GDM1 (cell line): ENCODE measurements around the gene OPA1.
"Not testable (repeated sequence)": the region's sequence is repeated elsewhere in the genome, so short reads cannot be mapped to it uniquely, and the experiment has no call there.

Source experiments
- DNase-seq: peaks from one replicate; lab custom pipeline; 2025; lab: John Stamatoyannopoulos, UW

OPA1 gene

DNA sequence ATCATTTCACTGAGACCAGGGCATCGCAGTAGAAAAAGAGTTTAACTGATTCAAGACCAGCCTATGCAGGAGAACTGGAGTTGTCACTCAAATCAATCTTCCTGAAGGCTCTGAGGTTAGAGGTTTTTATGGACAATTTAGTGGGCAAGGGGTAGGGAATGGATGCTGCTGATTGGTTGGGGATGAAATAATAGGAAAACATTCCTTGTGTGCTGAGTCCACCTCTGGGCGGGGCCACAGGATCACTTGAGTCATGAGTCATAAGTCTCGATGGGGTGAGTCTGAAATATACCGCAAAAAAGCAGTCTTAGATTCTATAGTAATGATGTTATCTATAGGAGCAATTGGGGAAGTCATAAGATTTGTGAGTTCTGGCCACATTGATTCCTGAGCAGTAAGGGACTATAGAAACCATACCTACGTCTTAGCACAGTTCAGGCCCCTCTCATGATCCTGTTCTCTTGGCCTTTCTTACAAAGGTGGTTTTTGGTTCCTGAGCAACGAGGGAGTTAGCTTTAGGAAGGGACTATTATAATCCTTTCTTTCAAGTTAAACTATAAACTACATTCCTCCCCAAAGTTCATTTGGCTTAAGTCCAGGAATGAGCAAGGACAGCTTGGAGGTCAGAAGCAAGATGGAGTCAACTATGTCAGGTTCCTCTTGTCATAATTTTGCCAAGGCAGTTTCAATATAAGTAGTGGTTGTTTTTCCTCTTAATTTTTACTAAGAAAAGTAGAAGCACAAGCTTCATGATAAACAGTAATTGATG, 2.7 kb upstream of the OPA1 start:
- no peak for DNase-seq

GRCh38 chr3:193593668-193594030, 641 bp downstream of the OPA1 start:
- DNase-seq = no peak

- no peak for DNase-seq
Observed at GRCh38 chr3:193594946-193595689, 2.1 kb downstream of the OPA1 start.

GRCh38 chr3:193595939-193596487, 3.0 kb downstream of the OPA1 start:
- DNase-seq = no peak

GRCh38 chr3:193598202-193598601, 5.2 kb downstream of the OPA1 start:
- no peak for DNase-seq

GRCh38 chr3:193599393-193599792, 6.4 kb downstream of the OPA1 start:
- no peak for DNase-seq

DNA sequence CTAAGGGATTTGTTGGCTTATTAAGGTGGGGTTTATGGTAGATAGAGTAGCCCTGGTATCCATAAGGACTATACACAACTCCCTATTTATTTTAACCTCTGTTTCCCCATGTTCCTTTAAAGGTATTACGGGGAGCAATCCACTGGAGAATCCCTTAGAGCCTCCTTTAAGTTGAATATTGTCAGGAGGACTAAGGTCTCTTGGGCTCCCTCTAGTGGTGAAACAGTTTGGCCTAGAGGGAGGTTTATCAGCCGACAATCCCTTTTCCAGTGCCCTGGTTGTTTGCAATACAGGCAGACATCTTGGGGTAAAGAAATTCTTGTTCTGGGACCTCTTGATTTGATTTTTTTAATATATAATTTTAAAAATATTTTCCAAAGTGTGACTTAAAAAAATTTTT, 12.9 kb downstream of the OPA1 start:
- DNase-seq = peak; percentile 58

DNA sequence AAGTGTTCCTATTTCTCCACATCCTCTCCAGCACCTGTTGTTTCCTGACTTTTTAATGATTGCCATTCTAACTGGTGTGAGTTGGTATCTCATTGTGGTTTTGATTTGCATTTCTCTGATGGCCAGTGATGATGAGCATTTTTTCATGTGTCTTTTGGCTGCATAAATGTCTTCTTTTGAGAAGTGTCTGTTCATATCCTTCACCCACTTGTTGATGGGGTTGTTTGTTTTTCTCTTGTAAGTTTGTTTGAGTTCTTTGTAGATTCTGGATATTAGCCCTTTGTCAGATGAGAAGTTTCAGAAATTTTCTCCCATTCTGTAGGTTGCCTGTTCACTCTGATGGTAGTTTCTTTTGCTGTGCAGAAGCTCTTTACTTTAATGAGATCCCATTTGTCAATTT, 13.9 kb downstream of the OPA1 start:
- DNase-seq = not testable (repeated sequence)

GRCh38 chr3:193610516-193610915, 17.5 kb downstream of the OPA1 start:
- DNase-seq = not testable (repeated sequence)

GRCh38 chr3:193614430-193614829, 21.4 kb downstream of the OPA1 start:
- no peak for DNase-seq

- DNase-seq = no peak
Observed at GRCh38 chr3:193617628-193618027, 24.6 kb downstream of the OPA1 start.

DNA sequence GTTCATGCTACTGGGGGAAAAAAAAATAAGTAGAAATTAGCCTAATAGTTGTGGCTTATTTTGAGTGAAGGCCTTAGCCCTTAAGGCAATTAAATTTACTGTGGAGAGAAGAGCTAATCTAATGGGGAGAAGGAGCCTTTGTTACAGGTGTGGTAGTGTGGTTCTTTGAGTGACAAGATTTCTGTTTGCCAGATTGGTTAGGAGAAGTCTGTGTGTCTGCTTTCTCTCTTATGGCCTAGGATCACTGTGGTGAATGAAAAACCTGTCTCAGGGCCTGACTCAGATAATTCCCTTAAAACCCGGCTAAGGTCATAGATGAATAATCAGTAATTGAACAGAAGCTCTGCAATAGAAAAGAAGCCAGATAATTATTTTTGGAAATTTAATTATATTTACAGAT, 27.0 kb downstream of the OPA1 start:
- no peak for DNase-seq

DNA sequence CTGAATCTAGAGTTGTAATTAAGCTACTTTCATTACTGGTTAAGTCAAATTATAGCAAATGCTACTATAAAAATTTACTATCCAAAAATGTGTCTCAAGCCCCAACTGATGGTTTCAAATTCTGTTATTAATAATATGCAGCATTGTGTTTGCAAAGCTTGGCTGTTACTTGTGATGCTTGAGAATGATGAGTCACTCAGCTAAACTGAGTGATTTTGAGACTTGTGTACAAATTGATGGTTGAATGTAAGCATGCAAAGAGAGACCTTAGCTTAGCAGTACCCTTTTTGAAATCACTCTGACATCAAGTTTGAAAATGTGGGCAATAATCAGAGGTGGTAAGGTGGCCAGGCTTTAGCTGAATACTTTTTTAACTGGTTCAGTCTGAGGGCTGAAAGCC, 27.6 kb downstream of the OPA1 start:
- DNase-seq = no peak

GRCh38 chr3:193621127-193621526, 28.1 kb downstream of the OPA1 start:
- DNase-seq = no peak

GRCh38 chr3:193630005-193630404, 37.0 kb downstream of the OPA1 start:
- DNase-seq = no peak

DNA sequence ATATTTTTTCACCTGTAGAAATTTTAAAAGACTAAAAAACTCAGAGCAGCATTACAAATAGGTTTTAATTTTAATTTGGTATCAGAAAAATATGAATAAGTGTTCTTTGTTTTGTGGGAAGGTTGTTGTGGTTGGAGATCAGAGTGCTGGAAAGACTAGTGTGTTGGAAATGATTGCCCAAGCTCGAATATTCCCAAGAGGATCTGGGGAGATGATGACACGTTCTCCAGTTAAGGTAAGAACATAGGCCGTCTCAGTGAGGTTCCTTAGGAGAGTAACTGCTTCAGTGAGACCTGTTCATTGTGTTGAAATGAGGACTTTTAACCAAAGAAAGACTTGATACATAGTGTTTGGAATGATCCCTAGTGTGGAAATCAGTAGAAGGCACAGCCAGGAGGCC, 44.8 kb downstream of the OPA1 start:
- no peak for DNase-seq

DNA sequence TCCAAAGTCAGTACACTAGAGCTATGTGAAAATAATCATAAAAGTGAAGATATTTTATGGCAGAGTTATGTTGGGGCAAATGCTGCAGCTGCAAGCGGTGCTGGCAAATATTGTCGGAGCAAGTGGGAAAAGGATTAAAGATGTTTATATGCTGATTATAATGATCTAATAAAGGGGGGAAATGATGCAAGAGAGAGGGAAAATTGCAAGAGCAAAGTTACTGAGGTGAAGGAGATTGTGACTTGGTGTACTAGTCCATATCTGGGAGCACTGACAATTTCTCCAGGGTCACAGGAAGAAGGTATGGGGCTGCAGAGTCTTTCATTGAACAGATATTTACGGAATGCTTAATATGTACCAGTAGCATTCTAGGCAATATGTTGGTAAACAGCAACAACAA, 45.8 kb downstream of the OPA1 start:
- DNase-seq = no peak

DNA sequence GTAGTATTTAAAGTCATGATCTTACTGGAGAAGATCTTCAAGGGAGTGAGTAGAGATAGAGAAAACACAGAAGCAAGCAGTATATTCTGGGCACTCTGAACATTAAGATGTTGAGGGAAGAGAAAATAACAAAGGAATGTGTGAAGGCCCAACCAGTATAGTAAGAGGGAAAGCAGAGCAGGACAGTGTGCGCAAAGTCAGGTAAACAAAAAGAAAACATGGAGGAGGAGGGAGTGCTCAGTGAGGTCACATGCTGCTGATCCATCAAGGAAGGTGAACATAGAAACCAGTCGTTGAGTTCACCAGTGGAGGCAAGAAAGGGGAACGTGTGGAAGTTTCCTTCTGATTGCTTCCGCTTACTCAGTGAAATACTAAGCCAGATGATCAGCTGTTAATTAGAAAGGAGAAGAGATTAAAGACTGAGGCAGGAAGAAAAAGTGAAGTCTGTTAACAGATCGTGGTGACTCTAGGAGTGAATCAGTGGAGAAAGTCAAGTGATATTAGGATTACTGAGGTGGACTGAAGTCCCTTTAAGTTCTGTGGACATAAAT, 47.2 kb downstream of the OPA1 start:
- no peak for DNase-seq

GRCh38 chr3:193640728-193641439, 47.9 kb downstream of the OPA1 start:
- no peak for DNase-seq

DNA sequence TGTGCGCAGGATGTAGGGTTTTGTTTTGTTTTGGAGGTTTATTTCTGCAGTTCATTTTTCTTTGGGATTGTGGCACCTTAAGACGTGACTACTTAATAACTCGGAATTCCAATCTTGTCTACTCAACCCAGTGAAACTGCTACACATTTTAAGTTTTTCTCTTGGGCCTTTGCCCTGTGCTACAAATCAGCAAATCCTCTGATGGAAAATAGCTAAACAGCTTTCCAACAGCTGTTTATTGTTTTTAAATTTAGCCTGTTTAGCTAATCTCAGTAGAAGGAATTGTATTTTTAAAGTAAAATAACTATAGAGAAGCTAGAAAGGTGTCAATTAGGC, 48.4 kb downstream of the OPA1 start:
- DNase-seq = no peak

DNA sequence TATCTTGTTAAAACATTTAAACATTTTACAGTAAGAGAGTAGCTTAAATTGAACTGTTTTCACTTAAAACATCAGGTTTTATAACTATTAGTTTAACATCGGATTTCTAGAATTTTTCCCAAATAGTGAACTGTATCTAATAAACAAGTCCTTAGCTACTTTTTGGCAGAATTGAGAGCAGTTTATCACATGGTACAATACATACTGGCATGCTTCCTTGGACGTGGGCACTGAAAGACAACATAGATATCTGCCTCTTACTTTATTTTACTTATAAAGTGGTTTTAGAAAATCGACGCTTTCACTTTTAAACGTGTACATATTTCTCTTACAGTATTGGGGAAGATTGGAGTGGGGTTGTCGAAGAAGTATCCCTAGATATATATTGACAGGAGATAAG, 52.8 kb downstream of the OPA1 start:
- no peak for DNase-seq

DNA sequence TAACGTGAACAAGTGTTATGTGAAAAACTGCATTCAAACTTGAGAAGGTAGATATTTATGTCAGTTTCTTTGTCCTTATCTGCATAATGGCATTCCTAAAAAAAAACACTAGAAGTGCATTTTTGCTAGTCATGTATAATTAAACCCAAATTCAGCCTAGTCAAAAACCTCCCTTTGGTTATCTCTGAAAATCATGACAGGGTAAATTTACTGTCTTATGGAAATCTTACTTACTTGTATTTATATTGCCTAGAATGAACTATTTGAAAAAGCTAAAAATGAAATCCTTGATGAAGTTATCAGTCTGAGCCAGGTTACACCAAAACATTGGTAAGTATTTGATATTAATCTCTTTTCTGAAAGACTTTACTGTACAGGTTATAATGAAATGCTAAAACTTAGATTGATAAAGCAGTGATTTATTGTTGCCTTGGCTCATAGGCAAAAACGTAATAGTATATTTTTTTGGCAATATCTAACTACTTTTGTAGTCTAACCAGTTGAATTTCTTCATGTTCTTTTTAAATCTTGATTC, 55.6 kb downstream of the OPA1 start:
- DNase-seq = no peak
